NK-92 (cell line): Measurements from ENCODE around the gene MMP23B.
"Not testable (repeated sequence)": the region's sequence is repeated elsewhere in the genome, so short reads cannot be mapped to it uniquely, and the experiment has no call there.

Experiments
- DNase-seq: peaks from one replicate; lab custom pipeline; 2025; ENCODE audit not compliant: unreplicated experiment; lab: John Stamatoyannopoulos, UW

MMP23B gene

GRCh38 chr1:1664941-1665814 is 33.2 kb downstream of the MMP23B start:
- no peak for DNase-seq

- no peak for DNase-seq
Observed at GRCh38 chr1:1665815-1666251, 33.9 kb downstream of the MMP23B start.

GRCh38 chr1:1666526-1666925 is 34.6 kb downstream of the MMP23B start:
- DNase-seq: no peak

- no peak for DNase-seq
Observed at GRCh38 chr1:1669468-1670440, 37.8 kb downstream of the MMP23B start.

GRCh38 chr1:1670866-1671265 is 38.9 kb downstream of the MMP23B start:
- DNase-seq: no peak

- no peak for DNase-seq
Observed at GRCh38 chr1:1671365-1672119, 39.6 kb downstream of the MMP23B start.

GRCh38 chr1:1672181-1672965 is 40.4 kb downstream of the MMP23B start:
- DNase-seq: no peak

GRCh38 chr1:1674806-1675205 is 42.8 kb downstream of the MMP23B start:
- not testable (repeated sequence) for DNase-seq

- DNase-seq: not testable (repeated sequence)
Observed at GRCh38 chr1:1675218-1675617, 43.2 kb downstream of the MMP23B start.

- not testable (repeated sequence) for DNase-seq
Observed at GRCh38 chr1:1676087-1676486, 44.1 kb downstream of the MMP23B start.

GRCh38 chr1:1677718-1678580 is 46.0 kb downstream of the MMP23B start:
- no peak for DNase-seq

- no peak for DNase-seq
Observed at GRCh38 chr1:1678581-1679380, 46.8 kb downstream of the MMP23B start.

- no peak for DNase-seq
Observed at GRCh38 chr1:1680031-1680911, 48.3 kb downstream of the MMP23B start.

- DNase-seq: no peak
Observed at GRCh38 chr1:1680912-1681273, 48.9 kb downstream of the MMP23B start.

- no peak for DNase-seq
Observed at GRCh38 chr1:1683104-1683905, 51.3 kb downstream of the MMP23B start.
